Osteoblast (primary cell): Measurements from ENCODE around the gene LY6G6F. TPM values are rescaled to one million over a fixed set of nuclear protein-coding genes. Genes with fewer than 3 reads are reported as not detected.

Experiments used
- DNase-seq: peaks from one replicate; pipeline ENCODE4 v3.0.0; 2011; ENCODE audit warnings: low spot score, mixed read lengths; ENCODE audit not compliant: insufficient read length; ENCODE audit errors: missing footprints
- H2AFZ ChIP-seq: 2 replicates; pipeline ENCODE4 v1.6.0; 2011; ENCODE audit warnings: mild to moderate bottlenecking, low read length
- H3K27ac ChIP-seq: 2 replicates; pipeline ENCODE4 v1.5.1; 2011; ENCODE audit warnings: mild to moderate bottlenecking, low read depth, low read length, moderate library complexity
- H3K27me3 ChIP-seq: 2 replicates; pipeline ENCODE4 v1.6.0; 2012; ENCODE audit warnings: mild to moderate bottlenecking, control low read depth, inconsistent platforms, low read length, moderate library complexity; ENCODE audit not compliant: insufficient read depth
- H3K36me3 ChIP-seq: 2 replicates; pipeline ENCODE4 v1.5.1; 2011; ENCODE audit warnings: mild to moderate bottlenecking, low read length, control low read depth, moderate library complexity; ENCODE audit not compliant: insufficient read depth
- H3K4me1 ChIP-seq: 2 replicates; pipeline ENCODE4 v1.5.1; 2011; ENCODE audit warnings: mild to moderate bottlenecking, low read length, control low read depth, moderate library complexity; ENCODE audit not compliant: insufficient read depth
- H3K4me2 ChIP-seq: 2 replicates; pipeline ENCODE4 v1.6.0; 2011; ENCODE audit warnings: mild to moderate bottlenecking, low read length; ENCODE audit not compliant: insufficient read depth
- H3K4me3 ChIP-seq: fragments of 200-600 bp; sonication (generic); 3 replicates; pipeline ENCODE4 v1.5.1; 2012; ENCODE audit warnings: mild to moderate bottlenecking, low read length, inconsistent platforms; ENCODE audit not compliant: insufficient read depth
- H3K79me2 ChIP-seq: 2 replicates; pipeline ENCODE4 v1.6.0; 2012; ENCODE audit warnings: mild to moderate bottlenecking, low read length, control low read depth, inconsistent platforms; ENCODE audit not compliant: insufficient read depth
- H3K9me3 ChIP-seq: 2 replicates; pipeline ENCODE4 v1.5.1; 2011; ENCODE audit warnings: low read depth, low read length, control low read depth
- H4K20me1 ChIP-seq: 2 replicates; pipeline ENCODE4 v1.6.0; 2012; ENCODE audit warnings: mild to moderate bottlenecking, low read length, control low read depth; ENCODE audit not compliant: insufficient read depth
- CTCF ChIP-seq: IDR thresholded peaks from 2 replicates; pipeline ENCODE4 v1.5.1; 2011; ENCODE audit warnings: mild to moderate bottlenecking, low read depth, low read length, moderate library complexity; ENCODE audit errors: extremely low read depth
- total RNA-seq: library from RNA; depleted of rRNA; stranded (reverse); fragments of >200 nt; gene quantifications from 2 replicates; pipeline ENCODE4 v1.2.3, GENCODE V29; 2012

LY6G6F gene
- total RNA-seq, 1 donor: not detected

GRCh38 chr6:31710523-31711219, 4.0 kb downstream of the LY6G6F start:
- H4K20me1 ChIP-seq: no peaks in the 10 kb centered on the region
- no peaks in the 10 kb centered on the region for H3K4me1 ChIP-seq
- TF ChIP-seq CTCF: no peak
- no peaks in the 10 kb centered on the region for H3K9me3 ChIP-seq
- H3K4me2 ChIP-seq: no peak overlapping the region
- no peaks in the 10 kb centered on the region for H3K36me3 ChIP-seq
- H3K4me3 ChIP-seq: no peak overlapping the region
- no peak overlapping the region for H3K27ac ChIP-seq
- H3K27me3 ChIP-seq: peaks cover 12% of the 10 kb centered on the region
- no peak overlapping the region for H2AFZ ChIP-seq
- DNase-seq: peak; percentile 48
- no peaks in the 10 kb centered on the region for H3K79me2 ChIP-seq

- Histone ChIP-seq H3K9me3 (no peaks in the 10 kb centered on the region), H4K20me1 (no peaks in the 10 kb centered on the region), H3K27ac (no peak overlapping the region), H3K79me2 (no peaks in the 10 kb centered on the region), H3K4me1 (no peaks in the 10 kb centered on the region), H3K27me3 (peaks cover 12% of the 10 kb centered on the region), H3K4me2 (no peak overlapping the region), H3K4me3 (no peak overlapping the region), H3K36me3 (no peaks in the 10 kb centered on the region), H2AFZ (no peak overlapping the region)
- TF ChIP-seq CTCF: no peak
- peak; percentile 61 for DNase-seq
Observed at GRCh38 chr6:31711233-31711632, 4.6 kb downstream of the LY6G6F start.

GRCh38 chr6:31712296-31712695, 5.6 kb downstream of the LY6G6F start:
- Histone ChIP-seq H3K27me3 (peaks cover 12% of the 10 kb centered on the region), H3K4me3 (no peak overlapping the region), H3K4me2 (no peak overlapping the region), H3K36me3 (no peaks in the 10 kb centered on the region), H3K4me1 (no peaks in the 10 kb centered on the region), H3K79me2 (no peaks in the 10 kb centered on the region), H3K27ac (no peak overlapping the region), H2AFZ (no peak overlapping the region), H4K20me1 (no peaks in the 10 kb centered on the region), H3K9me3 (no peaks in the 10 kb centered on the region)
- TF ChIP-seq CTCF: peak; percentile 36
- DNase-seq: peak; percentile 75

GRCh38 chr6:31713465-31713864, 6.8 kb downstream of the LY6G6F start:
- Histone ChIP-seq H3K27me3 (peaks cover 12% of the 10 kb centered on the region), H3K4me3 (no peak overlapping the region), H3K79me2 (no peaks in the 10 kb centered on the region), H3K4me1 (no peaks in the 10 kb centered on the region), H3K4me2 (no peak overlapping the region), H2AFZ (no peak overlapping the region), H3K36me3 (no peaks in the 10 kb centered on the region), H4K20me1 (no peaks in the 10 kb centered on the region), H3K27ac (no peak overlapping the region), H3K9me3 (no peaks in the 10 kb centered on the region)
- DNase-seq: peak; percentile 50
- TF ChIP-seq CTCF: no peak
